Mucosa of descending colon (tissue), 3 donors: ENCODE measurements around the gene PRKAR1B. TPM values are rescaled to one million over a fixed set of nuclear protein-coding genes. Genes with fewer than 3 reads are reported as not detected.

Experiments used
- ATAC-seq: fragments of 200-7000 bp; cut with Tn5 transposase; one replicate; pipeline ENCODE4 v1.9.1; 2020; ENCODE audit warnings: mild to moderate bottlenecking, moderate library complexity
- DNase-seq, 3 donors: peaks; one replicate each; pipeline ENCODE4 v3.0.0-alpha.2; 2020
- H3K36me3 ChIP-seq: fragments of 200-600 bp; one replicate; pipeline ENCODE4 v1.8.0; 2021; ENCODE audit warnings: low read depth, mild to moderate bottlenecking
- H3K4me1 ChIP-seq: fragments of 200-600 bp; one replicate; pipeline ENCODE4 v1.8.0; 2021; ENCODE audit warnings: low read depth, mild to moderate bottlenecking
- H3K4me3 ChIP-seq: fragments of 200-600 bp; one replicate; pipeline ENCODE4 v1.8.0; 2021; ENCODE audit warnings: mild to moderate bottlenecking
- H3K9me3 ChIP-seq: fragments of 200-600 bp; one replicate; pipeline ENCODE4 v1.8.0; 2021; ENCODE audit warnings: mild to moderate bottlenecking
- intact Hi-C, 2 donors: fragments of 100-400 bp; cut with DNase I in 1 of 2; cut with micrococcal nuclease in 1 of 2; formaldehyde crosslinking; loops; one replicate each; pipeline versions ENCODE4 v1.11.0 to v1.11.1; 2022; cut with DNase I, micrococcal nuclease
- long read RNA-seq, 2 donors: library from polyadenylated mRNA; unstranded; transcript quantifications; one replicate each; pipeline ENCODE4 v2.0.0, GENCODE V29; 2019 to 2021
- total RNA-seq, 3 donors: library from RNA; stranded (reverse); fragmentation: NEBNext Ultra II Directional in 2 of 3; extraction: Animal tissue kit (Norgen Biotek cat#: 25700) in 2 of 3; gene quantifications; one replicate each; pipeline versions ENCODE4 v1.2.1 to v1.2.4, GENCODE V29; 2021 to 2023
- TF ChIP-seq, protein P1 (sequence below): fragments of 200-600 bp; IDR thresholded peaks from one replicate; pipeline ENCODE4 v1.8.0; 2022; ENCODE audit warnings: antibody characterized with exemption, mild to moderate bottlenecking
- donor health status: DM: no; HTN: no; CAD: no; lungs with moderate emphysema.
- donor health status: DM: no; HTN: no; CAD: no.
- donor health status: DM: no; HTN: yes; CAD: no.

PRKAR1B gene
- 10 to 100 TPM; 10.1 to 24.5 (median 24.4) TPM for total RNA-seq
- long read RNA-seq, donor 1, transcript PRKAR1B-211 (11 exons, 2,533 nt) = major isoform, 12 of 43 reads
- long read RNA-seq, donor 1, transcript PRKAR1B-201 (11 exons, 2,007 nt) = major isoform, 12 of 43 reads
- long read RNA-seq, donor 1, partial matches to known transcripts = 2 of 43 reads
- long read RNA-seq, donor 1, other reads (novel, unspliced or antisense) = 14 of 43 reads
- long read RNA-seq, donor 2, partial matches to known transcripts = 4 of 9 reads
- long read RNA-seq, donor 2, other reads (novel, unspliced or antisense) = 0 of 9 reads

DNA sequence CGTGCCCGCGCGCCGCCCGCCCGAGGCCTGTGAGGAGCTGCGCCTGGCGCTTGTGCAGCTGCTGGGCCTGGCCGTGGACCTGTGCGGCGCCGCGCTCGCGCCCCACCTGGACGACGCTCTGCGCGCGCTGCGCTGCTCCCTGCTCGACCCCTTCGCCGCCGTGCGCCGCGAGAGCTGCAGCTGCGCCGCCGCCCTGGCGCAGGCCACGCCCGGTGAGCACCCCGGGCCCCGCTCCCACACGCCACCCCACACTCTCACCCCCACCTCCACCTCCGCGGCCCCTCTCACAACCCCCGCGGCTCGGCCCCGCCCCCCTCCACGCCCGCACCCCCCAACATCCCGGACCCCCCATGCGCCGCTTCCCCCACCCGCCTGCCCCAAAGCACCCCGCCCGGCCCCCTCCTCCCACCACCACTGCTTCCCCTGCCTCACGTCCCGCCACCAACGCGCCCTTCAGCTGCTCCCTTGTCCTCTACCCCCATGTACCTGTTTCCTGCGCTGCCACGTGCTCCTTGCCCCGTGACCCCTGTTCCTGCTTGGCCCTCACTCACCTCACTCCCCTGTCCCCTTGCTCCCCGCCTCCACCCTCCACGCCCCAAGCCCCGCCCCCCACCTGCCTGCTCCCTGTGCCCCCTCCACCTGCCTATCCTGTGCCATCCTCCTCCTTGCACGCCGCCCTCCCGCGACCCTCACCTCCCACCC is at the start of gene PRKAR1B:
Gene PRKAR1B, minus strand, starts transcription at position 178 of the 702 bp plus-strand sequence. CDS start 15,776 bp downstream, outside the sequence.
- Histone ChIP-seq H3K36me3 (no peaks in the 10 kb centered on the region), H3K4me1 (peaks cover 21% of the 10 kb centered on the region), H3K4me3 (peak within 1 kb of the TSS; percentile 96), H3K9me3 (no peaks in the 10 kb centered on the region)
- TF ChIP-seq, protein P1, sequence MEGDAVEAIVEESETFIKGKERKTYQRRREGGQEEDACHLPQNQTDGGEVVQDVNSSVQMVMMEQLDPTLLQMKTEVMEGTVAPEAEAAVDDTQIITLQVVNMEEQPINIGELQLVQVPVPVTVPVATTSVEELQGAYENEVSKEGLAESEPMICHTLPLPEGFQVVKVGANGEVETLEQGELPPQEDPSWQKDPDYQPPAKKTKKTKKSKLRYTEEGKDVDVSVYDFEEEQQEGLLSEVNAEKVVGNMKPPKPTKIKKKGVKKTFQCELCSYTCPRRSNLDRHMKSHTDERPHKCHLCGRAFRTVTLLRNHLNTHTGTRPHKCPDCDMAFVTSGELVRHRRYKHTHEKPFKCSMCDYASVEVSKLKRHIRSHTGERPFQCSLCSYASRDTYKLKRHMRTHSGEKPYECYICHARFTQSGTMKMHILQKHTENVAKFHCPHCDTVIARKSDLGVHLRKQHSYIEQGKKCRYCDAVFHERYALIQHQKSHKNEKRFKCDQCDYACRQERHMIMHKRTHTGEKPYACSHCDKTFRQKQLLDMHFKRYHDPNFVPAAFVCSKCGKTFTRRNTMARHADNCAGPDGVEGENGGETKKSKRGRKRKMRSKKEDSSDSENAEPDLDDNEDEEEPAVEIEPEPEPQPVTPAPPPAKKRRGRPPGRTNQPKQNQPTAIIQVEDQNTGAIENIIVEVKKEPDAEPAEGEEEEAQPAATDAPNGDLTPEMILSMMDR = no peak
- DNase-seq = peak; percentile 63 to 77 (median 71)
- intact Hi-C loops = no loop called here
- ATAC-seq = peak; percentile 52

DNA sequence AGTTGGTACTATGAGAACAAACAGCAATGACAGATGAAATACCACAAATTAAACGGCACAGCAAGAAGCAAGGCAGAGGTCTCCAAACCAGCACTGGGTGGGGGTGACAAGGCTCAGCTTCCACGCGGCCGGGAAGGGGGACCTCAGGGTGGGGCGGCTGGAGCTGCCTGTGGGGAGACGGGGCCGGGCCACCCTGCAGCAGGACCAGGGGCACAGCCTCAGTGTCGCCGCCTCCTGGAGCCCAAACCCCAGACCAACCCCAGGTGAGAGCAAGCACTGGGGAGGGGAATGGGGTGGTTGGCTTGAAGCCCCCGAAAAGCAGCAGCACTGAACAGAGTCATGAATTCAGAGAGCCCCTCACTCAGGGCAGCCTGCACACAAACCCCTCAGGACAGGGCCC is 49.3 kb upstream of the PRKAR1B start:
- Histone ChIP-seq H3K4me3 (no peak overlapping the region), H3K9me3 (no peaks in the 10 kb centered on the region), H3K36me3 (no peaks in the 10 kb centered on the region), H3K4me1 (no peaks in the 10 kb centered on the region)
- DNase-seq (peak in 1 of 3 donors; percentile 35), ATAC-seq (no peak)
- TF ChIP-seq, protein P1 = no peak
- intact Hi-C loops = loop anchor here in 1 of 2 donors (10.0 kb wide), 1 partner anchor 452 kb away; no protein-coding TSS in a partner anchor

DNA sequence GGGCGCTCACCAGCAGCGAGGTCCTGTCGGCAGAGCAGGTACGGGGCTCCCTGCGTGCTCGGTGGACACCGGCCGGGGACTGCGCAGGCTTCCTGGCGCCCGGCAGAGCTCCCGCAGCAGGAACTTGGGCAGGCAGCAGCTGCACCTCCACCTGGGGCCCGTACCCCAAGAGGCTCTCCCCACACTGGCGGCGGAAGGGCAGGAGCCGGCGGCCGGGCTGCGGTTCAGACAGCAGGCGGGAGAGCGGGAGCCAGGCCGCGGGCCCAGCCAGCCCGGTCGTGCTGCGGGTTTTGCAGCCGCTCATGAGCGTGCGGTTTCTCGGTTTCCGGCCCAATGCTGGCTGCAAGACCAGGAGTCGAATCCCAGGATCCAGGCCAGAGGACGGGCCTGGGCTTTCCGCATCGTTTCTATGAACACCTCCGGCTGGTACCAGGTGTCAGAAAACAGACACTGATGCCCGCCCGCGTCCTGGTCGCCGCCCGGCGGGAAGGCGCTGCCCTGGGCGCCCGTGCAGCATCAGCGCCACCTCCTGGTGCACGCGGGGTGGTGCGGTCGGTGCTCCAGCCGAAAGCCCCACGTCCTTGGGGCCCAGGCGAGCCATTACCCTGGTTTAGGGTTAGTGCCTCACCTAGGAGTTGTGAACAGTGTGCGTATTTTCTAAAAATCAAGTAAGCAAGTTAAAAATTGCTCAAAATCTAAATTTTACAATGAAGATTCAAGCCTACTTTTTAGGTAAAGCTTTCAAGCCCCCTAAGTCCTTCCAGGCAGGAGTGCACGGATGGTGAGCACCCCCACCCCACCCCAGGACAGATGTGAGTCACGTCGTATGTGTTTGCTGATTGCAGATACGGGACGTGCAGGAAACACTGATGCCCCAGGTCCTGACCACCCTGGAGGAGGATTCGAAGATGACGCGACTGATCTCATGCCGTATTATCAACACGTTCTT is 47.4 kb upstream of the PRKAR1B start:
- DNase-seq = peak; percentile 66 to 83 (median 75)
- Histone ChIP-seq H3K9me3 (no peaks in the 10 kb centered on the region), H3K36me3 (no peaks in the 10 kb centered on the region), H3K4me3 (no peak overlapping the region), H3K4me1 (no peaks in the 10 kb centered on the region)
- intact Hi-C loops = loop anchor here (5.0 to 10.0 kb wide), 2 partner anchors 450 to 452 kb away; no protein-coding TSS in a partner anchor
- ATAC-seq = peak; percentile 90
- TF ChIP-seq, protein P1 = peak; percentile 97

DNA sequence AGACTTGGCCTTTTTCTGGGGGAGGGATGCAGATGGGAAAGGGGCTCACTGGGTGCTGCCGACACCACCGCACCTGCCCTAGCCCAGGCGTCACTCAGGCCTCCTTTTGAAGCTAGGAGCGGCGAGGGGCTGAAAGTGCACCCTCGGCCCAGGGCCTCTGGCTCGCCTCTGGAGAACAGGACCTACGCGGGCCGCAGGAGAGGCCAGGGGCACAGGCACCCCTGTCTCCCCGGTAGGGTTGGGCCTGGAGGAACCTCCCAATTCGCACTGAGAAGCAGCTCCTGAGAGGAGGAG is 46.5 kb upstream of the PRKAR1B start:
- Histone ChIP-seq H3K36me3 (no peaks in the 10 kb centered on the region), H3K4me1 (no peaks in the 10 kb centered on the region), H3K4me3 (no peak overlapping the region), H3K9me3 (no peaks in the 10 kb centered on the region)
- intact Hi-C loops = loop anchor here (5.0 to 10.0 kb wide), 2 partner anchors 449 to 451 kb away; no protein-coding TSS in a partner anchor
- TF ChIP-seq, protein P1 = no peak
- peak in 1 of 3 donors; percentile 47 for DNase-seq
- no peak for ATAC-seq
